OCI-M2 (cell line): ENCODE results near the gene PIWIL1.

ENCODE experiments used
- DNase-seq: peaks from one replicate; lab custom pipeline; 2025; ENCODE audit not compliant: unreplicated experiment; lab: John Stamatoyannopoulos, UW

The PIWIL1 gene

DNA sequence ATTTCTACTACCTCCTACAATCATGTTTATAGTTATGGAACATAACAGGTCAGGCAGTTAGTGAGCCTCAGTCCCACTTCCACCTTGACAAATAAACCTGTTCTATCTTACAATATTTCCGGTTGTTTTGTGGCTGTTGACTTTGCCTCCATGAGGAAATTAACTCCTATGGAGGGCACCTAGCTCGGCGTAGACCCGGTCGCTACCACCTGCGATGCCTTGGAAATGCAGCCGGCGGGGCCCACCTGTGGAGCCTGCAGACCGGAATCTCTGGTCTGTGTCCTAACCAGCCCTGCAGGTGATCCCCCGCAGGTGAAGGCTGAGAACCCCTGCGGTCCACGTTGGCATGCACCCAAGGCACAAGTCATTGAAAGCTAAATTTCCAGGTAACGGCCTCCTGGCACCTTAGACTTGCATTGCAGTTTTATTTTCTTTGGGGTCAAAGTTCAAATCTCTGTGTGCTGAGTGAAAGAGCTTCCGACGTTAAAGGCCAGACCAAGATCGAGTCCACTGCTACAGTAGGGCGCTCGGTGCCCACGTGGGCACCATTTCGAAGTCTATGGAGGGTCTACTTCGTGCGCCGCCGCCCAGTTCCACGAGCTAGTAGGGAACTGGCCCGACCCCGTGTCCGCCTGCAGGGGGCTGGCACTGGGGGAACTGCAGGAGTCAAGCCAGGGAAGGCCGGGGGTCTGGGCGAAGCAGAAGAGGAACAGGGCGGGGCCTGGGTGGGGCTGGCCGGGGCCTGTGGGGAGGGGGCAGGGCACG lies 782 bp upstream of the PIWIL1 start:
- no peak for DNase-seq

DNA sequence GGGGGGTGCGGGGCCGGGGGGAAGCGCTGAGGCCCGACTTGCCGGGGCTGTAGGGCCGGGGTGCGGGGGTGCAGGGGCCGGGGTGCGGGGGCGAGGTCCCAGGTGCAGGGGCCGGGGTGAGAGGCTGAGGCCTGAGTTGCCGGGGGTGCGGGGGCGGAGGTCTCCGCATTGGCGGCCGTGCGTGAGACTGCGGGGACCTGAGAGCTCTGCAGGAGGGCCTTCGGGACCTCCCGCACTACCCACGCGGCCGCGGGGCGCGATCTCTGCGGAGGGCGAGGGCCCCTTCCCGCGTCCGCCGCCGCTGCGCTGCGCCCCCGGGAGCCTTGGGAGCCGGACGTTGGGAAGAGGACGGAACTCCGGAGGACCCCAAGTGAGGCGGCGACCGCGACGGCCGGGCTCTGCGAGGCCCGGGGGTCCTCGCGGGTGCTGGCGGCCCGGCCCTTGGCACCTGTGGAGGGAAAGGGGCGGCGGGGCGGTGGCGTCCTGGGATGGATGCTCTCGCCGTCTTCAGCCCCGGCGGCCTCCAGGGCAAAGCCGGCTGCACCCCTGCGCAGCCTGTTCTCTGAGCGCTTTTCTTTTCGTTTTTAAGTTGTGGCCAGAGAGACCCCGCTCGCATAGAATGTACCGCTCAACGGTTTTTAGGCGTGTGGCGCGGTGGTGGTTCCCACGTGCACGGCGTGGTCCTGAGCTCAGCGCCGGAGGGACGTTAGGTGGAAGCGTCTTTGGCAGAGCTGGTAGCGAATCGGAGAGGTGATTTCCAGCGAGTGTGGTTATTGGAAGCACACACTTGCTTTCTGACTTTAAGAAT lies 1.3 kb downstream of the PIWIL1 start:
- no peak for DNase-seq

DNA sequence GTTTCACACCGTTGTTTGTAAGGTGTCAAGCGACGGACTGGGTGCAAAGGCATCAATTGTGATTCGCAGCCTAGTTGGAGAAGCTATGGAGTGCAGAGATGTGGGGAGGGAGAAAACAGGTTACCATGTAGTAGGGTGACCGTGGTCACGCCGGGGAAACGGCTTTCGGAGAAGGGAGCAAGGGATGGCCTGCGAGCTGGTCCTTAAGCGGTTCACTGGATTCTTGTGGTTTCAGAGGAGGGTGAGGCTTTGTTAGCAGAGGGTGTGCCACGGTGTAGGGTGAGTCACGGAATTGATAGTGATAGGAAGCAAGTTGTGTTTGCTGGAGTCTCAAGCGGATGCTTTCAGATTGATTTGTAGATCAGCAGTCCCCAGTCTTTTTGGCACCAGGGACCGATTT lies 2.3 kb downstream of the PIWIL1 start:
- DNase-seq = no peak

DNA sequence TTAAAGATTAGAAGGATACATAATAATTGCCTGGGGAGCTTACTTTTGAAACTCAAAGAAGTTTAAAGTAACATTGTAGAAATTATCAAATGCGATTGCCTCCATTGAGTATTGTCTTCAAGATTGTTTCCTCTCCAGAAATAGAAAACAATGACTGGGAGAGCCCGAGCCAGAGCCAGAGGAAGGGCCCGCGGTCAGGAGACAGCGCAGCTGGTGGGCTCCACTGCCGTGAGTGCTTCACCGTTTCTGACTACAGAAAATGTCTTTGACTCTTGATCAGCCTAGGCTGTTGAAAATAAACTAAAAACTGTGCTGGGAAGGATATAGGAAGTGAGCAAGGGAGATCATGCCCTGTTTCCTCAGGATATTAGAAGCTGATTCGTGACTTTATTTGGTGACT lies 4.8 kb downstream of the PIWIL1 start:
- no peak for DNase-seq

DNA sequence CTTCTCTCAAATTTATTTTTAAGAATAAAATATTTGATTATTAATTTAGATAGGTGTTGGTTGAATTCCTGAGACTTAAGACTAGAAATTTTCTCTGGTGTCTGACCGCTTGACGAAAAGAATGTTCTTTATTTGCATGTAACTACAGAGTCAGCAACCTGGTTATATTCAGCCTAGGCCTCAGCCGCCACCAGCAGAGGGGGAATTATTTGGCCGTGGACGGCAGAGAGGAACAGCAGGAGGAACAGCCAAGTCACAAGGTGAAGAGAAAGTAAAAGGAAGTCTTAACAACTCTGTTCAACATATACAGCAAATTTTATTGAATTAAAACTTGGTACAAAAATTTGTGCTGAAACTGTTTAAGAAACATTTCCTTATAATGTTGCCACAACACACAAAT lies 5.2 kb downstream of the PIWIL1 start:
- DNase-seq = no peak

DNA sequence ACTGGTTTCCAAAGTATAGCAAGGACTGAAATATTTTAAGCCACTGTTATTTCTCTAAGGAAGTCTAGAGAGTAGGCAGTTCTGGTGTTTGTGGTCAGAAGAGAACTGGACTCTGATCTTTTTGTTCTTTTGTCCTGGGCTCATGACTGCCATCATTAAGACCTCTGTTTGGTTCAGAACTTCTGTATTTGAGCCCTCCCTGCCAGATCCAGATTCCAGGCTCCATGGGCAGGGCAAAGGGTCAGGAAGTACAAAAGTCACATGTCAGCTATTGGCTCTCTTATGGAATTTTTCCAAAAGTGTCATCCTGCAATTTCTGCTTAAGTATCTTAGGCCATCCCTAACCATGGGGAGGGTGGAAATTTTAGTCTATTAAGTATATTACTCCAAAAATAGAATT lies 6.8 kb downstream of the PIWIL1 start:
- DNase-seq = no peak

DNA sequence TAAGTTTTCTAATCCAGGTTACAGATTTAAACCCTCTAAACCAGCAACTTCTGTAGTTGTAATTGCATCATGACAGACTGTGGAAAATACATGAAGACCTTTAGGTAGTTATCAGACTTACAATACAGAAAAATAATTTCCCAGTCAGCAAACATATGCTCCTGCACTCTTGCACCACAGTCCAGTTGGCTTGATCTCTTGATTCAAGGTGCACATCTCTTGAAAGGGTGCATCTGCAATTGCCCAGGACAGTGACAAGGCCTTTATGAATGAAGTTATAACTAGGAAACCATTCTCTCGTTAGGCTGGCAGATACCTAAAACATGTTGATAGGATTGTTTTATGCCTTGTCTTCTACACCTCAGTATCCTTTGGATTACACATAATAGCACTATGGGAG lies 7.6 kb downstream of the PIWIL1 start:
- DNase-seq = no peak

DNA sequence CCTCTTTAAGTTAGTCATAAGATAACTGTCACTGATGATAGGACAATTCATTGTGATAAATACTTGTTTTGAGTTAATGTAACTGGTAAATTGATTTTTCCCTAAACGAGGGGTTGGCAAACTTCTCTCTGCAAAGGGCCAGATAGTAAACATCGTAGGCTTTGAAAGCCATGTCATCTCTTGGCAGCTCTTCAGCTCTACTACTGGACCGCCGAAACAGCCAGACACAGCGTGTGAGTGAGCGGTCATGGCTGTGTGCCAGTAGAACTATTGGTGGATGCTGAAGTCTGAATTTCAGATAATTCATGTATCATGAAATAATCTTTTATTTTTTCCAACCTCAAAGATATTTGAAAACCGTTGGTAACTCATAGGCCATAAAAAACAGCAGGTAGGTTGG lies 9.9 kb downstream of the PIWIL1 start:
- DNase-seq = no peak

DNA sequence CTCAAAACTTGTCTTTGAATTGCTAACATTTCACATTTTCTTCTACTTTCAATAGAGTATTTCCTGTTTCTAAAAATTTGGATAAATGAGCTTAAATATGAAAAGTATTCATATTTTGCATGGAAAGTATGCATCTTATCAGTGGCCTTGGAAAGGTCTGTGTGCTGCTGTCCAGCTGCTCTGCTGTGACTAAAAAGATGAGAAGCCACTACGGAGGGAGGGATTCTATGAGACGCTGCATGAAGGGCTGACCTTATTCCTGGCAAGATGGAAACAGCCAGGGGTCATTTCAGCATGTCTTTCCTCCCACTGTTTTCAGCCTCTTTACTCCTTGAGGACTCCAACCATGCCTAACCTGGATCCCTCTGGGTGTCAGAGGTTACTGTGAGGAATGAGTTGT lies 13.0 kb downstream of the PIWIL1 start:
- no peak for DNase-seq

DNA sequence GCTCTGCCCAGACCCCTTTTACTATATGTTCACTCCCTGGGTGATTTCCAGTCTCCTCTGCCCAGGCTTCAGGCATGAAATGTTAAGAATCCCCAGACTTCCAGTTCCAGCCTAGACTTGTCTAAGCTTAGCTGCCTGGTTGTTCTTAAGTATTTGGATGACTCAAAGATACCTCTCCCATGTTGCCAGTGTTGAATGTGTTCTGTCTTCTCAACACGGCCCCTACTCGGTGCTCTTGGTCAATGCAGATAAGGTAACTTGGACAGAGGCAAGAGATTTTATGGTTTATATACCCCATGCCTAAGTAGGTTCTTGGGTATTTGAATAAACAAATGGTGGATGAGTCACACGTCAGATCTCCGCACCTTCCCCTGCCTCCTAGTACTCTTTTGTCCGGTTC lies 13.6 kb downstream of the PIWIL1 start:
- DNase-seq = no peak

DNA sequence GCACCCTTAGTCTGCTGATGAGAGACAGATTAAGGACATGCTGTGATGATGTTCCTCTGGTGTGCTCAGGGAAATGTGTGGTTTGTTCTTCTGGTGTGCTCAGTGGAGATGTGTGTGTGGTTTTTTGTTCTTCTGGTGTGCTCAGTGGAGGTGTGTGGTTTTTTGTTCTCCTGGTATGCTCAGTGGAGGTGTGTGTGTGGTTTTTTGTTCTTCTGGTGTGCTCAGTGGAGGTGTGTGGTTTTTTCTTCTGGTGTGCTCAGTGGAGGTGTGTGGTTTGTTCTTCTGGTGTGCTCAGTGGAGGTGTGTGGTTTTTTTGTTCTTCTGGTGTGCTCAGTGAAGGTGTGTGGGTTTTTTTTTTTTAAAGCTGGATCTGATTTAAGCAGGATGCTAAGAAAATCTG lies 15.4 kb downstream of the PIWIL1 start:
- DNase-seq = no peak

DNA sequence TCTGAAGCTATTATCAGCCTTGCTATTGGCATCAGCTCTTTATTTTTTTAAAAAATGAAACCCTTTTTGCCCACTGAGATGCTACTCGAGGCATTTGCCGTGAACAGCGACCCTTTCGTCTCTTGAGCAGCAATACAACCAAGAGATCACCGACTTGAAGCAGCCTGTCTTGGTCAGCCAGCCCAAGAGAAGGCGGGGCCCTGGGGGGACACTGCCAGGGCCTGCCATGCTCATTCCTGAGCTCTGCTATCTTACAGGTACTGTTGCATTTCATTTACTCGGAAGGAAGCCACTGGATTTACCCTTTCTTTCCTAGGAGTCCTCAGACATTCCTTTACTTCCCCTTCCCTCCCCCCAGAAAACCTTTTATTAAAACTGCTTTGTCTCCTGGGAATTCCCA lies 16.7 kb downstream of the PIWIL1 start:
- no peak for DNase-seq

DNA sequence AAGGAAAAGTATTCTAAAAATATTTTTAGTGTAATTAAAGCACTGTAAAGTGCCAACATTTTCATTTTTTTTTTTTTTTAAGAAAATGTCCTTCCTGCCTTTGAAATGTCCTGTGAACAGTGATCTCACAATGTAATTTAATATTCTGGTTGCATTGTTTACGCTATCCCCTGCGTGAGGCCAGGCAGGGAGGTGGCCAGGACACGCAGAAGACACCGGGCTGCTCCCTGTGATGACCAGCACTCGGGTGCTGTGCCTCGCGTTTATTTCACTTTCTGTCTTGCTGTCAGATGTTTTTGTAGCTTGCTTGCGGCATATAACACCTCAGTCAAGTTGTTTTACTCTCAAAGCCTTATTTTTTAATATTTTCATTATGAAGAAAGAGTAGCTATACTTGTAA lies 18.5 kb downstream of the PIWIL1 start:
- no peak for DNase-seq

DNA sequence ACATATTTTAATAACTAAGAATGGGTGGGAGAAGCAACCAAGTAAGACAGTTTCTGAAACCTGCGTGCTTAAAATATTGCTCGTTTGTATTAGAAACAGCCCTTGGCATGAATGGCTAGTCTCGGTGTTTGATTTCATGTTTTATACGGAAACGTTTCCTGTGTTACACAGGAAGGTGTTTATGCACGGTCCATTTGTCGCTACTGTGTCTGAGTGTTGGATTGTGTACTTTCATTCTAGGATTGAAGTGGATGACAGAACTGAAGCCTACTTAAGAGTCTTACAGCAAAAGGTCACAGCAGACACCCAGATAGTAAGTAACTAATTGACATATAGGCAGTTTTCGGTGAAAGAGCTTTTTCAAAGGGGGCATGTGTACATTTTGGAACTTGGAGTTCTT lies 19.6 kb downstream of the PIWIL1 start:
- no peak for DNase-seq

DNA sequence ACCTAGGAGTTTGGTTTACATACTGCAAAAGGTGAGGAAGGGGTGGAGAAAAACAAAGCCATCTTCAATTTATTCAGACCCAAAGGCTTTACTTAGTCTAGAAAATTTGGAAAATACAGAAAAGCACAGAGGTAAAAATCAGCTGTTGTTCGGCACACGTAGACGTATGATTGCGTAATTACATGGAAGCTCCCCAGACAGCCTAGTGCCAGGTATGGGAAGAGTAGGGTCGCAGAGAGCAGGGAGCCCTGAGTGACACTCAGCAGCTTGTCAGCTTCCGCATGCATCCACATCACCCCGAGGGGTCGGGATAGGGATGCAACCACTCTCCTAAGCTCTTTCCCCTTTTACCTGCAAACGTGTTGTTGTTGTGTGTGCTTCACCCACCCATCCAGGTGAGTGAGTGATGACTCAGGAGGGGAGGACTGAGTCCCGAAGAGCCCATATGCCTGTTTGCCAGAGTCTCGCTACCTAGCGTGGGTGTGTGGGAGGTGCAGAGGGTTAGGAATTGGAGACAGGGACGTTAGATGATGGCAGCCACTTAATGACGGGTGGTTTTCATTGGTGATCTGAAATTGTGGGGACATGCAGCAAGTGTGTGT lies 20.1 kb downstream of the PIWIL1 start:
- no peak for DNase-seq

DNA sequence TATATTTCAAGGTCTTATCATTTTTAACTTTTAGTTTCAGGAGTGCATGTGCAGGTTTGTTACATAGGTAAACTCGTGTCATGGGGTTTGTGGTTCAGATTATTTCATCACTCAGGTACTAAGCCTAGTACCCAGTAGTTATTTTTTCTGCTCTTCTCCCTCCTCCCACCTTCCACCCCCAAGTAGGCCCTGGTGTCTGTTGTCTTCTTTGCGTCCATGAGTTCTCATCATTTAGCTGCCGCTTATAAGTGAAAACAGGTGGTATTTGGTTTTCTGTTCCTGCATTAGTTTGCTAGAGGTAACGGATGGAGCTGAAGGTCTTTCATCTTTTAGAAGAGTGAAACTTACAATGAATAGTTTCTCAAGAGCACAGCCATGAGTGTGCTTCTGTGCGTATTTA lies 24.4 kb downstream of the PIWIL1 start:
- no peak for DNase-seq

DNA sequence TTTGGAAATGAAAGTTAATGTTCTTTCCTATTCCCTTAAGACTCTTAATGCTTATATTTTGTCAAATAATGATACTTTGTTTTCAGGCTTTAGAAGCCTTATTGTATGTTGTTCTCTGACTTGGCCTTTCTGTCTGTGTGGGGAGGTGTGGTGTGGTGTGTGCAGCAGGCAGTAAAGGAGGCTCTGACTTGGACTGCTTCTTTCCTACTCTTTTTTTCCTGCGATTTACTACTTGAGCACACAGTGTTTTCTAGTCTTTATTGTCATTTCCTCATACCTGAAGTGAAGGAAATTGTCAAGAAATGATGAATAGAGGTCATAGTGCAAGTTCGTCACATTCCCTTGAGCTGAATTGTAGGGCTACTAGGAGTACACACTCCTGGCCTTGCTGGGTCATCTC lies 26.9 kb downstream of the PIWIL1 start:
- DNase-seq = no peak

DNA sequence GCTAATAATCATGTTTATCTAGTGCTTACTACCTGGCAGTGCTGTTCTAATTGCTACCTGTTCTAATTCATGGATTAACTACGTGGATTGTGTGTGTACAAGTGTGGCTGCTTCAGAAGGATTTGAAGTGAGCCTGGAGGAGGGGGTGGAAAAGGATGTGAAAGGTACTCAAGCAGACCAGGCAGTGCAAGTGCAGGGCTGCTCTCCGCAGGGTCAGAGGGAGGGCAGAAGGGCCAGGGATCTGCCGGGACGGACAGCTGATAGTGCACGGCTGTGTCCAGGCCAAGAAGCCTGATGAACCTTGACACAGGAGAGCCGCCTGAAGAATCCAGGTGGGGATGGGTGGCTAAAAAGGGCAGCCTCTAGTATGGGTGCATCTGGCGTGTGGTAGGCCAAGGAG lies 28.5 kb downstream of the PIWIL1 start:
- DNase-seq = no peak

DNA sequence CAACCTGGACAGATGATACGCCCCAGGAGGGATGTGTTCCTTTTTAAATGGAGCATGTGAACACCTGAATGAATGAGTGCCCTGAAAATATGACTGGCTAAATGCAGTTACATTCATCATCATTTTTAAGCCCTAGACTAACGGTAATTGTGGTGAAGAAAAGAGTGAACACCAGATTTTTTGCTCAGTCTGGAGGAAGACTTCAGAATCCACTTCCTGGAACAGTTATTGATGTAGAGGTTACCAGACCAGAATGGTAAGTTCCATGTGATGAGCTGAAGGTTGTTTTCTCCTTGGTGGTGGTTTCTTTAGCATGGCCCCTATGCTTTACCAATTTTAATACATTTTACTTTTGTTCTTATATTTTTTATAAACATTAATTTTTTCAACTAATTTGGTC lies 29.3 kb downstream of the PIWIL1 start:
- DNase-seq = no peak

DNA sequence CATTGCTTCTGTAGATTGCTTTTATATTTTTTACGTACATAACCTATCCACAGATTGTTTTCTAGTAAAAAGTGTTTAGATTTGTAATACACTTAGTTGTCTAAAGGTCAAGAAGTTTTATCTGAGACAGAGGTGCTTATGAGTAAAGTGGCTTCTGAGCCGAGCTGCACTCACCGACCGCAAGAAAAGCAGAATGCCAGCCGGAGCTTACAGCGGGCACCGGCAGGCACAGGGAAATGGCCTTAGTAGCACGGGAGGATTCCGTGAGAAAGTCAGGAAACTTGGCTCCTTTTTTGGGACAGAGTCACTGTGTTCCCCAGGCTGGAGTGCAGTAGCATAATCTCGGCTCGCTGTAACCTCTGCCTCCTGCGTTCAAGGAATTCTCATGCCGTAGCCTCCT lies 29.8 kb downstream of the PIWIL1 start:
- no peak for DNase-seq

DNA sequence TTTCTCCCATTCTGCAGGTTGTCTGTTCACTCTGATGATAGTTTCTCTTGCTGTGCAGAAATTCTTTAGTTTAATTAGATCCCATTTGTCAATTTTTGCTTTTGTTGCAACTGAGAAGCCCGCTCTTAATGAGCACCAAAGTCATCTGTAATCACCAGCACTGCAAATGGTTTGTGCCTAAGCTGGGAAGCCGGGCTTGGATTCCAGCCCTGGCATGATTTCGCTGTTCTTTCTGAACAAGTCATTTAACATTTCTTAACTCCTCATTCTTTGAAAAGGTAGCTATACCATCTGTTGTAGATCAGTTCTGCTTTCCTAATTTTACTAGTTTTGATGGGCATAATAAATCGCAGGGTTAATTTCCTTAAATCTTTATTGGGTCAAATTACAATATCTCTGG lies 32.1 kb downstream of the PIWIL1 start:
- no peak for DNase-seq

DNA sequence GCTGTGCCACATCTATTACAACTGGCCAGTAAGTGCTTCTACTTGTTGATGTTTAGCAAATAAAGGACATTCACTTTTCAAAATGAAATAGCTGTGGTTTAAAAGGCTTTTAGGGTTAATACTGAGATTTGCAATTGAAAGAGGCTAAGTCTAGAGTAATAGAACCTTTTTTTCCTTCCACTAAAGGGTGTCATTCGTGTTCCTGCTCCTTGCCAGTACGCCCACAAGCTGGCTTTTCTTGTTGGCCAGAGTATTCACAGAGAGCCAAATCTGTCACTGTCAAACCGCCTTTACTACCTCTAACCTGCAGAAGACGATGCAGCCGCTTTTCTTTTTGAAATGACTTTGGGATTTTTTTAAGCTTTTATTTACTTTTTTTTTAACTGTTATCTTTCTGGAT lies 33.6 kb downstream of the PIWIL1 start:
- DNase-seq = no peak
